Erythroblast (primary cell): ENCODE data around the gene PCID2.

ENCODE experiments used
- GATA1 ChIP-seq: IDR thresholded peaks from 2 replicates; pipeline ENCODE4 v1.6.1; 2011; ENCODE audit warnings: low read depth, mild to moderate bottlenecking, control low read depth, low read length, moderate library complexity
- POLR2A ChIP-seq: IDR thresholded peaks from 2 replicates; pipeline ENCODE4 v1.6.1; 2011; ENCODE audit warnings: mild to moderate bottlenecking, low read length

- TF ChIP-seq POLR2A (no peak), GATA1 (no peak)
Observed at GRCh38 chr13:113239357-113239756, 30.9 kb upstream of the PCID2 start.
